GM12892 (cell line): Measurements from ENCODE around the gene EDAR.

Experiments
- DNase-seq: peaks from one replicate; pipeline ENCODE4 v3.0.0; 2011; ENCODE audit not compliant: insufficient read length
- FAIRE-seq: peaks from 2 replicates; lab custom pipeline; 2011; peaks lifted over from hg19 to GRCh38; lab: Jason Lieb, UNC
- POLR2A ChIP-seq: IDR thresholded peaks from 2 replicates; pipeline ENCODE4 v1.6.1; 2011; ENCODE audit warnings: low read depth, low read length, control low read depth
- POLR2AphosphoS5 ChIP-seq: IDR thresholded peaks from 2 replicates; pipeline ENCODE4 v1.6.1; 2011; ENCODE audit warnings: low read depth, low read length, control low read depth
- TAF1 ChIP-seq: IDR thresholded peaks from 2 replicates; pipeline ENCODE4 v1.6.1; 2011; ENCODE audit warnings: low read depth, mild to moderate bottlenecking, control low read depth, low read length, borderline replicate concordance

The EDAR gene

DNA sequence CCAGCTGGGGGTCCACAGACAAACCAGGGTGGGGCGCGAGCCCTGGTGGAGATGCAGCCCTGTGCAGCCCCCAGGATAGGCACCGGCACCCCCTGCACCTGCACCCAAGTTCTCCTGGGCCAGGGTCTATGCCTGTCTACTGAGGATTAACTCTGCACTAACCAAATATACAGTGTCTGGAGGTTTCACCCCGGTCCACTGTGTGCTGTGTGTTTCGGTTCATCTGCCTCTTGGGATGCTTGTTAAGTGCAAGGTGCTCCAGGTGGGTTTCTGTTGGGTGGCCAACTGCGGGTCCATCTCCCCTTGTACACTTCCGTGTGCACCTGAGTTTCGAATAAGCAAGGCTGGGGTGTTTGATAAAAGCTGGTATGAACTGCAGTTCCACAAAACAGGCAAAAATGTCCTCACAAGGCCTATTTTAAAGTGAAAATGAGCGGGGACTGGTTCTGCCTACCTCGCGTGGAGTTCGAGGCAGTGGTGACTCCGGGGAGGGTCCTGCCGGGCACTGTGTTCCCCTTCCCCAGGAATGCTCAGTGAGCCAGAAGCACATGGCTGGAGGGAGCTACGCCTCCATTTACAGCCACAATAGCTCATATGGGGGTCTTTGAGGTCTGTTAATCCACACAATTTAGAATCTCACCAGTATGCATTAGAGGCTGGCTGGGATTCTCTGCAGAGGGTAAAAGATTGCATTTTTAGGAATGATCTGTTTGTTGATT lies 70.7 kb downstream of the EDAR start:
- FAIRE-seq (no peak), DNase-seq (no peak)
- TF ChIP-seq TAF1 = no peak

DNA sequence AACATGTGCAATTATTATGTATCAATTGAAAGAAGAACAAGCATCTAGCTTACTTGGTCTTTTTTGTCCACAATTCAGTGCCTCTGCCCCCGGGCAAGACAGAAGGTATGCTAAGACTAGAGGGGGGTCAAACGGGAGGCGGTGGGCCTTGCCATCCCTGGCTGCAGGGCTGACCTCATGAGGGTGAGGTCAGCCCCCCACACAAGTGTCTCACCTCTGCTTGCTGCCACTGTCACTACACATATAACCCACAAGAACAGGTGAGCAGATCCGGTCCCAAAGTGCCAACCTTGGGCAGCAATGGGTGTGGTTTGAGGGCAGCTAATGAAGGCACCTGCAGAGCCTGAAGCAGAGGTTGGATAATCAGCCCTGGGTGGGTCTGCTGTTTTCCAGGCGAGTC lies 71.5 kb downstream of the EDAR start:
- no peak for TF ChIP-seq POLR2AphosphoS5
- no peak for TF ChIP-seq POLR2A
- TF ChIP-seq TAF1 = no peak
- DNase-seq (no peak), FAIRE-seq (no peak)

DNA sequence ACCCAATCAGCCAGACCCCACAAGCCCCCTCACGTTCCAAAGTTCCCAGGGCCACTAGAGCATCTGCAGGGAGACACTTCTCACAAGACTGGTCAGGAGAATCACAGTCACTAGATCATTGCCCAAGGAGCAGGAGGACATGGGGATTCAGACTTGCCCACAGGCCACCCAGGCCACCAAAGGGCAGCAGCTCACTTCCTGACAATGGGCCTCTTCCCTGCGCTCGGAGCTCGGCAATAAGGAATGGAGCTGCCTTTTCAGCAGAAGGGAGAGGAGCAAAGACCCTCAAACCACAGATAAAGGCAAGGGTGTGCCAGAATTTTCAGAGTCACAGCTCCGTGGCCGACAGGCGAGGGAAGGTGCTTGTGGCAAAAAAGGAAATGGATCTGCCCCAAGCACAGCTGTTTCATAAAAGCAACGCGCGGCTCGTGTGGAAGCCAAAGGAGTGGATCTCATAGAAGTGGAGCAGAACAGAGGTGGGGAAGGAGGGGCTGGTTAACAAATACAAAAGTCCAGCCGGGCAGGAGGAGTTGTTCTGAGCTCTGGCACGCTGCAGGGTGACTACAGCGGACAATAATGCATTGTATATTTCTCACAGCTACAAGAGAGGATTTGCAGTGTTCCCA lies 72.1 kb downstream of the EDAR start:
- TF ChIP-seq TAF1 = no peak
- no peak for TF ChIP-seq POLR2A
- TF ChIP-seq POLR2AphosphoS5 = no peak
- FAIRE-seq (no peak), DNase-seq (no peak)

DNA sequence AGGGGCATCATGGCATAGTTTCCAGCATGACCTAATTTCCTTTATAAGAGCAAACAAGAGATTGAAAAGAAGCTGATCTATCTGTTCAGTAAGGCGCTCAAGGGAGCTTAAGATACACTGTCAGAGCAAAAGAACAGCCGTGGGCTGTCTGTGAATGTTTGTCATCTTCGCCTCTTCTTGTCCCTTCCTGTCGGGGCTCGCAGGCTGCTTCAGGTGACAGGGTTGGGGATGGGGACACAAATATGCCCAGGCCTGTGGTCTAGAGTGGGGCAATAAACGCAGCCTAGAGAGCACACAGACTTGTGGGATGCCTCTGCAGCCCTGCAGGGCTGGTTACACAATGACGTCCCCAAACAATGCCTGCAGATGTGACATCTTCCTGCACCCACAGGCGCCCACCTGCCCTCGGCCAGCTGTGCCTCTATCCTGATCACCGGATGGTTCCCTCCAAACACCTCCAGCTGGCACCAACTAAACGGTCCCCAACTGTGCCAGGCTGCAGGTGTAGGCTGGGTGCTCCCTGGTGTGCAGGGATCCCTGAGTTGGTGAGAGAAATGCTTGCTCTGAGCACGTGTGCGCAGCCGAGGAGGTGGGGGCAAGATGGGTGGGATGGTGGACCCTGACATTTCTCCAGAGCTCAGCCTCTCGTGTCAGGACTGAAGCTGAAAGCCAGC lies 72.8 kb downstream of the EDAR start:
- DNase-seq (no peak), FAIRE-seq (no peak)
- TF ChIP-seq POLR2AphosphoS5 = no peak
- TF ChIP-seq POLR2A = no peak

DNA sequence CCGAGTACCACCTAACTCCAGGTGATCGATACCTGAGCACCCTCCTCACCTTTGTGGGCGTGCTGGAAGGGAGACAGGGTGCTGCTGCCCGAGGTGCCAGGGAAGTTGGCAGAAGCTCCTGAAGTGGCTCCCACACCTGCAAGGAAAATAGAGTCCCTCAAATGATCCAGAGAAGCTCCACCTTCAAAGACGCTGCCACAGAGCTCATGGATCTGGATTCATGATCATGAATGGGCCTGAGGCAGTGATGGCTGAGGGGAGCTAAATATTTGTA lies 76.5 kb downstream of the EDAR start:
- no peak for TF ChIP-seq POLR2A
- TF ChIP-seq TAF1 = no peak
- TF ChIP-seq POLR2AphosphoS5 = no peak
- FAIRE-seq = no peak
- no peak for DNase-seq

DNA sequence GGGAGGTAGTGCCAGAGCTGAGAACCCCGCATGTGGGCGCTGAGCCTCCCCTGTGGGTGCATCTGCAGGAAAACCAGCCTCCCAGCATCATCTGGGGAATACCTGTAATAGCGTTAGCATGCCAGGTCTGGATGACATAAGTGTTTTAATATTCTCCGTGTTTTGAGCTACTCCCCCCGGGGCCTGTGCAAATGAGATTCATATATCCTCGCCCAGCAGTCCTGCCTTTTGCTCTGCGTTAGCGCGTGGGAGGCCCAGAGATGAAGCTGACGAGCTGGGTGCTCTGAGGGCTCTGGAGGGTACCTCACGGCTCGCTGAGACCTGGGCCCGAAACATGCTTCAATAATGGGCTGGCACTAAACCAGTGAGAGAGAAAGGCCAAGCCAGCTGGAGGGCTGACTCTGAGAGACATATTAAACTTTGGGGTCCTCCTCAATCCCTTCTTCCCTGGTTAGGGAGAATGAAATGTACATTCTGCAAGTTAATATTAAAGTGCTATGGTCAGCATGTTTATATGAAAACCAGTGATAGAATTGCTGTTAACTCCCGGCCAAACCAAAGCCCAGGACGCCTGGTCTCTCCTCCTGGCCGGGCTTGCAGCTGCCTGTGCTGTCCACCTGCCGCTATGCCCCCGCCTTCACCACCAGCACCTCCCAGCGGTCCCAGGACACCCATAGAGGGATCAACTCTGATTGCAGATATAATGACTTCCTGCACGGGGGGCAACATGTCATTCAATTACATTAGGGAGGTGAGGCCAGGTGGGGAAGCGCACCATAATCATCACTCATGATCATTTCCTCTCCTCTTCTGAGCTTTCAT lies 77.0 kb downstream of the EDAR start:
- FAIRE-seq (no peak), DNase-seq (no peak)
- TF ChIP-seq POLR2A (no peak), POLR2AphosphoS5 (no peak), TAF1 (no peak)

DNA sequence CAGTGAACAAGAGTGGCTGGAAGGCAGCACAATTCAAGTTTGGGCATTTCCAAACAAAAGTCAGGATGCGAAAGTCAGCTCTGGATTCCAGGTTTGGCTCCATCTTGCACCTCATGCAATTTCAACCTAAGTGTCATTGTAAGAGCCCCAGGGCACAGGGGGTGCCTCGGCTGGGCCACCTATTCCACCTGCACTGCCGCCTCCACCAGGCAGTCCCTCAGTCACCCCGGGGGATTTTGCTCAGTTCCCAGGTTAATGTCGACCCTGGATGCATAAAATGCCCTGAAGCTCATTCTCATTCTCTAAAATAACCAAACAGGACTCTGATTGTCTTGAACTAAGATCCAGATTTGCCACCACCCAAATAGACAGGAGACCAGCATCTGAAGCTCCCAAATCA lies 77.6 kb downstream of the EDAR start:
- no peak for DNase-seq
- no peak for FAIRE-seq
- no peak for TF ChIP-seq TAF1

DNA sequence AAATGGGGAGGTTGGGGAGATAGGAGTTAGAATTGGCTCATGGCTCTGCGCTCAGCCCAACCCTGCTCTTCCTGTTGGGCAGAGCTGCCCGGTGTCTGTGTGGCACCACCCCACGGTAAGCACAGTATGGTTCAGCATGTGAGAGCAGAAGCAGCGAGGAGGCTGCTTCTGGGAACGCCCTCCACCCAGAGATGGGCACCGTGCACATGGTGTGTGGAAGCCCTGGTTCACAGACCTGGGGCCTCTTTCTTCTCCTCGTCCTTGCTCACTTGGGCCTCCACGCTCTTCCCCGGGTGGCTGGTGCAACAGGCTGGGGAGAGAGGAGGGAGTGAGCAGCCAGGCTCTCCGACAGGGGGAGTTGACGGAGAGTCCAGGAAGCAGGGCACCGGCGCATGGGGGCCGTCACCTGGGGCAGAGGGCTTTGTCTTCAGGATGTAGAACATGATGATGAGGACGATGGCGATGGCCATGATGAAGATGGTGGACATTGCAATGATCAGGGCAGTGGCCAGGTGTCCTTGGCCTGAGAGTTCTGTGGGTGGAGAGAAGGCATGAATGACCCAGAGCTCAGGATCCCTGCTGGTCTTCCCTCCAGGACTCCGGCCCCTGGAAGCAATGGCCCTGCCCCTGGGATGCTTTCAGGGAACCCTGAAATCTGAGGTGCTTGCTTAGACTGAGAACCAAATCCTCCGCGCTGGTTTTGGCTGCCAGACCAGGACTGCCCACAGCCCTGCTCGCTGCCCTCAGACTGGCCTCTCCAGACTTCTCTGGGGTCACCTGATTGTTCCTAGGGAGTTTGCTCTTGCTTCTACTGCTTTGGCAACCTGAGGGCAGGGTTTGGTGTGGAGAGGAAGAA lies 78.3 kb downstream of the EDAR start:
- no peak for FAIRE-seq
- TF ChIP-seq POLR2A (no peak), POLR2AphosphoS5 (no peak), TAF1 (no peak)
- DNase-seq = no peak

DNA sequence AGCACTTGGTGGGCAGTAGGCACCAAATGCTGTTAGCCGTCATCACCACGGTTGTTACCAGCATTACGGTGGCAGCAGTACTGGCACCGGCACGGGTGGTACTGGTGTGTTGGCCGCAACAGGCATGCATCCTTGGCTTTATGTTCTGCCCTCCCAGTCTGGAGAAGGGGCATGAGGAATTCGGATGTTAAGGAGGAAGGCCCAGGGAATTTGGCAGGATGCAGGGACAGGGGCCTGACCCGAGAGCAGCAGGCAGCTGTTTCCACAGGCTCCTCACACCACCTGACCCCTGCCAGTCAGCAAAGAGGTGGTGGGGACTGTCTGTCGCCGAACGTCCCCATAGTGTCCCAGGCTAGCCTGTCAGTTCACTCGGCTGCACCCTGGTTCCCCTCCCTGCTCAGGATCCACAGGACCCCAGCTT lies 79.0 kb downstream of the EDAR start:
- DNase-seq = no peak
- no peak for TF ChIP-seq POLR2A
- TF ChIP-seq TAF1 = no peak
- TF ChIP-seq POLR2AphosphoS5 = no peak
- no peak for FAIRE-seq

DNA sequence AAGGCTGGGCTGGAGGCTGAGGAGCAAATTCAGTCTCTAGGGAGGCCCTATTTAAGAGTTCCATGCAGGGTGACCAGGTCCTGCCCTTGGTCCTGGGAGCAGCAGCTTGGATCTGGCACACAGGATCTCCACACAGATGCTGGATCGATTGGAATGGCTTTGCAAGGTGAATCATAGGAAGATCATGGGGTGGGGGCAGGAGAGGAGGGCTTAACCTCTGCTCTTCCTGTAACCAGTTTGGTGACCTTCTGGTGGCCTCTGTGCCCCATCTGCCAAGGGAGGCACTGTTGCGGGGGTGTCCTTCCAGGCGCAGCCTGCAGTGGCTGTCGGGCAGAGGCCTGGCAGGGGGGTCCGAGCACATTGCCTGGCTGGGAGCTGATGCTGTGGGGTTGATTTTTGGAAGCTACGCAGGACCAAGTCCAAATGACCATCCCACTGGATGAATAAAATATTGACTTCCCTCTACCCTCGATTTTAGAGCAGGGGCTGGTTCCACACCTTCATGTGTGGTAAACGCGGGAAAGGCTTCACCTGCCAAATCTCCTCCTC lies 79.7 kb downstream of the EDAR start:
- TF ChIP-seq POLR2A (no peak), POLR2AphosphoS5 (no peak), TAF1 (no peak)
- FAIRE-seq = no peak

DNA sequence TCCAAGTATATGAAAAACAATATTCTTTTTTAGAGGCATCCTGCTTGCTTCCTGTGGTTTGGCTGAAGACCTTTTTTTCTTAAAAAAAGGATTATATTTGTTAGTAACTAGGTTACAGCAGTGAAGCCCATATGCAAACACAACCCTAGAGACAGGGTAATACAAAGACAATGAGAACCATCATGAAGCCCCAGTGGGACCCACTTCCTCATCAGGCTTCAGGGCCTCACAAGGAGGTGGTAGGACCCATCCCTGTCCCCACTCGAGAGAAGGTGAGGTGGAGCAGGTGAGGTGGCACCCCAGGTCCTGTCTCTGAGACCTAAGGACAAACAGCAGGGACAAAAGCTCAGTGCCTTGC lies 80.3 kb downstream of the EDAR start:
- FAIRE-seq (no peak), DNase-seq (no peak)
- no peak for TF ChIP-seq POLR2A
- no peak for TF ChIP-seq TAF1
- TF ChIP-seq POLR2AphosphoS5 = no peak

More for the DNA sequence above, 79.7 kb downstream of the EDAR start:
- no peak for DNase-seq
